SK-N-SH (cell line): ENCODE data around the gene PACSIN1. TPM values are rescaled to one million over a fixed set of nuclear protein-coding genes. Genes with fewer than 3 reads are reported as not detected.

Source experiments
- CTCF ChIA-PET: fragments of 300-600, 350-600 bp; formaldehyde crosslinking; extraction: SDS; loops from one replicate; lab custom pipeline; 2021; lab: Yijun Ruan, JAX
- POLR2A ChIA-PET: fragments of 350-600 bp; sonication (Branson Sonifier 250); formaldehyde crosslinking; extraction: SDS; loops from one replicate; lab custom pipeline; 2020; ENCODE audit warnings: antibody characterized with exemption, inconsistent platforms; lab: Yijun Ruan, JAX
- DNase-seq: peaks from one replicate; pipeline ENCODE4 v3.0.0; 2012
- H2AFZ ChIP-seq: fragments of 200-600 bp; sonication (generic); 2 replicates; pipeline ENCODE4 v1.8.1; 2016; ENCODE audit warnings: antibody characterized with exemption, mild to moderate bottlenecking, low read depth
- H3F3A ChIP-seq: fragments of 200-600 bp; sonication (generic); replicated peaks from 2 replicates; pipeline ENCODE3; 2016; ENCODE audit warnings: antibody characterized with exemption, mild to moderate bottlenecking; ENCODE audit not compliant: insufficient read depth
- H3K27ac ChIP-seq, 2 experiments: fragments of 200-500 bp in 1 of 2; fragments of 200-600 bp in 1 of 2; sonication (Bioruptor generic) in 1 of 2; sonication (generic), shearing (Covaris generic) in 1 of 2; 2 replicates each; pipeline versions ENCODE4 v1.5.1 to v1.6.1; 2014 to 2016; ENCODE audit warnings: low read depth in 2 of 2, inconsistent platforms in 1 of 2, low read length in 1 of 2, mild to moderate bottlenecking in 1 of 2, mixed read lengths in 1 of 2
- H3K27me3 ChIP-seq: fragments of 200-600 bp; sonication (generic), shearing (Covaris generic); 2 replicates; pipeline ENCODE4 v1.6.1; 2016; ENCODE audit warnings: mixed run types; ENCODE audit not compliant: insufficient read depth
- H3K36me3 ChIP-seq, 2 experiments: fragments of 200-500 bp in 1 of 2; fragments of 200-600 bp in 1 of 2; sonication (Bioruptor generic) in 1 of 2; sonication (generic) in 1 of 2; replicated peaks in 1 of 2; 2 replicates each; pipeline versions ENCODE3 to v1.5.1; 2014 to 2016; ENCODE audit warnings: low read length in 1 of 2, mild to moderate bottlenecking in 1 of 2; ENCODE audit not compliant: insufficient read depth in 2 of 2, control insufficient read depth in 1 of 2
- H3K4me1 ChIP-seq, 2 experiments: fragments of 200-500 bp in 1 of 2; fragments of 200-600 bp in 1 of 2; sonication (Bioruptor generic) in 1 of 2; sonication (generic), shearing (Covaris generic) in 1 of 2; 2 replicates each; pipeline versions ENCODE4 v1.5.1 to v1.6.1; 2014 to 2016; ENCODE audit warnings: low read depth in 1 of 2, low read length in 1 of 2, mixed run types in 1 of 2; ENCODE audit not compliant: insufficient read depth in 2 of 2, control insufficient read depth in 1 of 2
- H3K4me2 ChIP-seq: fragments of 200-600 bp; sonication (generic), shearing (Covaris generic); 2 replicates; pipeline ENCODE4 v1.6.1; 2017; ENCODE audit warnings: mixed run types
- H3K4me3 ChIP-seq, 2 experiments: fragments of 200-500 bp in 1 of 2; fragments of 200-600 bp in 1 of 2; sonication (Bioruptor generic) in 1 of 2; sonication (generic), shearing (Covaris generic) in 1 of 2; 2 replicates each; pipeline versions ENCODE4 v1.5.1 to v1.8.1; 2014 to 2016; ENCODE audit warnings: low read depth in 2 of 2, inconsistent platforms in 1 of 2, low read length in 1 of 2, mild to moderate bottlenecking in 1 of 2, mixed read lengths in 1 of 2, moderate library complexity in 1 of 2
- H3K79me2 ChIP-seq: fragments of 200-600 bp; sonication (generic); 2 replicates; pipeline ENCODE4 v1.8.1; 2017; ENCODE audit warnings: mild to moderate bottlenecking; ENCODE audit not compliant: insufficient read depth
- H3K9ac ChIP-seq: fragments of 200-600 bp; sonication (generic); 2 replicates; pipeline ENCODE4 v1.6.1; 2017; ENCODE audit warnings: mixed run types
- H3K9me2 ChIP-seq: fragments of 200-600 bp; sonication (generic); 2 replicates; pipeline ENCODE4 v1.6.1; 2017; ENCODE audit warnings: mixed run types
- H3K9me3 ChIP-seq: fragments of 200-600 bp; sonication (generic); 2 replicates; pipeline ENCODE4 v1.6.1; 2017; ENCODE audit warnings: mixed run types, mild to moderate bottlenecking, moderate library complexity
- H4K20me1 ChIP-seq: fragments of 200-600 bp; sonication (generic); 2 replicates; pipeline ENCODE4 v1.6.1; 2017; ENCODE audit warnings: mild to moderate bottlenecking, mixed run types; ENCODE audit not compliant: insufficient read depth
- CTCF ChIP-seq: fragments of 200-600 bp; sonication (generic); IDR thresholded peaks from 2 replicates; pipeline ENCODE4 v1.6.1; 2017; ENCODE audit warnings: antibody characterized with exemption, mild to moderate bottlenecking, moderate library complexity
- ELF1 ChIP-seq: IDR thresholded peaks from 2 replicates; pipeline ENCODE4 v1.4.0; 2012
- FOSL2 ChIP-seq: IDR thresholded peaks from 2 replicates; pipeline ENCODE4 v1.4.0; 2012; ENCODE audit warnings: low read depth, mild to moderate bottlenecking, moderate library complexity, borderline replicate concordance
- FOXJ3 ChIP-seq: sonication (generic); formaldehyde crosslinking; IDR thresholded peaks from 2 replicates; pipeline ENCODE4 v1.5.1; 2020; ENCODE audit warnings: mild to moderate bottlenecking, missing genetic modification reagents
- GABPA ChIP-seq: IDR thresholded peaks from 2 replicates; pipeline ENCODE4 v1.4.0; 2012; ENCODE audit warnings: low read depth, mild to moderate bottlenecking
- JUND ChIP-seq: IDR thresholded peaks from 2 replicates; pipeline ENCODE4 v1.4.0; 2012
- MAX ChIP-seq: IDR thresholded peaks from 2 replicates; pipeline ENCODE4 v1.4.0; 2012; ENCODE audit warnings: low read depth
- MEF2A ChIP-seq: IDR thresholded peaks from 2 replicates; pipeline ENCODE4 v1.4.0; 2012; ENCODE audit warnings: low read depth, borderline replicate concordance
- MXI1 ChIP-seq: IDR thresholded peaks from 2 replicates; pipeline ENCODE4 v1.6.1; 2012; ENCODE audit warnings: mild to moderate bottlenecking, low read depth, low read length, improper control_type of control experiment
- NRF1 ChIP-seq: IDR thresholded peaks from 2 replicates; pipeline ENCODE4 v1.6.1; 2012; ENCODE audit warnings: low read depth, mild to moderate bottlenecking, low read length
- PBX3 ChIP-seq: IDR thresholded peaks from 2 replicates; pipeline ENCODE4; 2012
- RFX5 ChIP-seq: IDR thresholded peaks from 2 replicates; pipeline ENCODE4 v1.6.1; 2012; ENCODE audit warnings: mild to moderate bottlenecking, improper control_type of control experiment, low read length
- RXRA ChIP-seq: IDR thresholded peaks from 2 replicates; pipeline ENCODE4 v1.4.0; 2012; ENCODE audit warnings: low read depth, mild to moderate bottlenecking, borderline replicate concordance
- TAF1 ChIP-seq: IDR thresholded peaks from 2 replicates; pipeline ENCODE4 v1.6.1; 2012; ENCODE audit warnings: low read depth, mild to moderate bottlenecking, low read length, moderate library complexity, borderline replicate concordance
- TCF12 ChIP-seq: IDR thresholded peaks from 2 replicates; pipeline ENCODE4 v1.4.0; 2012
- TEAD4 ChIP-seq: IDR thresholded peaks from 2 replicates; pipeline ENCODE4 v1.4.0; 2012; ENCODE audit warnings: mild to moderate bottlenecking, borderline replicate concordance; ENCODE audit not compliant: insufficient read depth
- USF2 ChIP-seq: fragments of 150-350 bp; IDR thresholded peaks from 2 replicates; pipeline ENCODE4 v1.6.1; 2017; ENCODE audit warnings: antibody characterized with exemption, low read length, low read depth, borderline replicate concordance
- ZBTB33 ChIP-seq: IDR thresholded peaks from 2 replicates; pipeline ENCODE4 v1.4.0; 2012; ENCODE audit warnings: low read depth, borderline replicate concordance
- WGBS: methylation state at CpG from one replicate; pipeline ENCODE4 v1.1.6; 2017; ENCODE audit warnings: low lambda C conversion rate; 5-methylcytosine and 5-hydroxymethylcytosine counted together
- polyA plus RNA-seq, 3 experiments: library from polyadenylated mRNA; depleted of rRNA; stranded (reverse); fragments of >200 nt; gene quantifications; 2 replicates each; pipeline ENCODE4 v1.2.3, GENCODE V29; 2012

PACSIN1 gene
- polyA plus RNA-seq, 1 of the 3 experiments (the other 2 are of a cell fraction) = 0.05 TPM

- Histone ChIP-seq H3K4me3 (no peak overlapping the region), H3K4me1 (peaks cover 6 to 17% of the 10 kb centered on the region in 2 experiments; a peak in 1 of 4 replicates), H3K9me3 (no peaks in the 10 kb centered on the region), H4K20me1 (no peaks in the 10 kb centered on the region), H3K27ac (no peak overlapping the region), H3K36me3 (no peaks in the 10 kb centered on the region), H2AFZ (no peak overlapping the region), H3K9ac (no peak overlapping the region), H3K79me2 (no peaks in the 10 kb centered on the region), H3K4me2 (no peak overlapping the region), H3K9me2 (no peaks in the 10 kb centered on the region), H3K27me3 (no peaks in the 10 kb centered on the region), H3F3A (no peaks in the 10 kb centered on the region)
- WGBS = 66% methylated on average over 5 of the region's 5 CpGs
- ChIA-PET CTCF (interaction anchor here (0.7 to 0.9 kb wide), 3 partner anchors 81 to 344 kb away, joined by 3 to 4 read pairs (median 3); no protein-coding TSS in a partner anchor), POLR2A (no interaction called here)
- TF ChIP-seq TCF12 (no peak), ELF1 (no peak), MAX (no peak), PBX3 (no peak), MEF2A (no peak), FOXJ3 (CRISPR knock-in tag) (no peak), MXI1 (no peak), GABPA (no peak), FOSL2 (no peak), USF2 (no peak), CTCF (no peak), RFX5 (no peak), TAF1 (no peak)
- DNase-seq = no peak
Measured at GRCh38 chr6:34540222-34540621, 74.3 kb downstream of the PACSIN1 start.

GRCh38 chr6:34540841-34541240 is 75.0 kb downstream of the PACSIN1 start:
- Histone ChIP-seq H3K9ac (no peak overlapping the region), H3F3A (no peaks in the 10 kb centered on the region), H3K4me1 (peaks cover 6 to 17% of the 10 kb centered on the region in 2 experiments; a peak in 1 of 4 replicates), H3K79me2 (no peaks in the 10 kb centered on the region), H3K9me2 (no peaks in the 10 kb centered on the region), H3K27ac (no peak overlapping the region), H2AFZ (no peak overlapping the region), H3K36me3 (no peaks in the 10 kb centered on the region), H4K20me1 (no peaks in the 10 kb centered on the region), H3K9me3 (no peaks in the 10 kb centered on the region), H3K4me3 (no peak overlapping the region), H3K27me3 (no peaks in the 10 kb centered on the region), H3K4me2 (no peak overlapping the region)
- 91% methylated on average over 6 of the region's 8 CpGs for WGBS
- CTCF ChIA-PET = interaction anchor here (0.9 kb wide), 2 partner anchors 83 to 344 kb away, joined by 3 to 4 read pairs; no protein-coding TSS in a partner anchor
- POLR2A ChIA-PET = no interaction called here
- no peak for DNase-seq
- TF ChIP-seq TEAD4 (no peak), CTCF (no peak), NRF1 (no peak), RXRA (no peak), ZBTB33 (no peak), JUND (no peak), GABPA (no peak)
